ENCODE measurements around the gene ZCCHC8. TPM values are rescaled to one million over a fixed set of nuclear protein-coding genes. Genes with fewer than 3 reads are reported as not detected.
"Not testable (repeated sequence)": the region's sequence is repeated elsewhere in the genome, so short reads cannot be mapped to it uniquely, and the experiment has no call there.

ZCCHC8 gene
- total RNA-seq, 1 experiment from 2014 or later = 40.4 TPM

GRCh38 chr12:122515275-122515674 lies 14.5 kb upstream of the ZCCHC8 start:
- no TSS peak for BruUV-seq (replicated peaks)
- H3K27me3 ChIP-seq (replicated peaks; ENCODE audit: insufficient read depth, low read depth, low read length, poor library complexity) = no peaks in the 10 kb centered on the region
- no peaks in the 10 kb centered on the region for H3K9me3 ChIP-seq (ENCODE audit: low read depth, low read length, poor library complexity, severe bottlenecking)
- DNase-seq (ENCODE audit: low spot score) = no peak
- ChIA-PET CTCF (no interaction called here), POLR2A (ENCODE audit: low non-redundant PET) (no interaction called here)
- H3K4me3 ChIP-seq (ENCODE audit: low read depth, low read length, poor library complexity, severe bottlenecking) = no peak overlapping the region
- TF ChIP-seq EZH2 (IDR thresholded peaks at IDR 0.05; ENCODE audit: borderline replicate concordance, low read depth, low read length, poor library complexity, severe bottlenecking) (no peak), CTCF (conservative IDR thresholded peaks at IDR 0.05; ENCODE audit: low read depth, low read length) (no peak)
- peaks cover 99% of the 10 kb centered on the region for H3K36me3 ChIP-seq (ENCODE audit: insufficient read depth, low read length, poor library complexity, severe bottlenecking)
- no peak overlapping the region for H3K27ac ChIP-seq (ENCODE audit: low read depth, low read length, poor library complexity, severe bottlenecking)
- intact Hi-C loops (cut with micrococcal nuclease; ENCODE audit: unreplicated experiment) = no loop called here
- H3K4me1 ChIP-seq (ENCODE audit: insufficient read depth, low read length, poor library complexity, severe bottlenecking) = no peaks in the 10 kb centered on the region

DNA sequence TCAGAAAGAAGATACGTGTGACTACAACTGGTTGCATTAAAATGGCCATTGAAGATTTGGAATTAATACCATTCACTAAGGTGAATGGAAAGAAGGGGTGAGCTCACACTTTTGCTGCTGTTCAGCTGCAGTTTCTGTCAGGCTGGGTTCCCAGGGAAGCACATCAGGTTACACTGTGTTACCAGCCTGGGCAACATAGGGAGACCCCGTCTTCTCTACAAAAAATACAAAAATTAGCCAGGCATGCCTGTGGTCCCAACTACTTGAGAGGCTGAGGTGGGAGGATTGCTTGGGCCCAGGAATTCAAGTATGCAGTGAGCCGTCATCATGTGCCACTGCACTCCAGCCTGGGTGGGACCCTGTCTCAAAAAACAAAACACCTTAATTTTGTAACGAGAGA lies 12.9 kb upstream of the ZCCHC8 start:
- intact Hi-C loops (cut with micrococcal nuclease; ENCODE audit: unreplicated experiment) = no loop called here
- BruUV-seq (replicated peaks) = no TSS peak
- H3K27ac ChIP-seq (ENCODE audit: low read depth, low read length, poor library complexity, severe bottlenecking) = no peak overlapping the region
- POLR2A ChIA-PET (ENCODE audit: low non-redundant PET) = interaction anchor here (0.9 kb wide), 1 partner anchor 13 kb away, joined by 5 read pairs; the partner anchor contains the start of gene ZCCHC8
- no peak overlapping the region for H3K4me3 ChIP-seq (ENCODE audit: low read depth, low read length, poor library complexity, severe bottlenecking)
- no peaks in the 10 kb centered on the region for H3K27me3 ChIP-seq (replicated peaks; ENCODE audit: insufficient read depth, low read depth, low read length, poor library complexity)
- TF ChIP-seq CTCF (conservative IDR thresholded peaks at IDR 0.05; ENCODE audit: low read depth, low read length) (no peak), EZH2 (IDR thresholded peaks at IDR 0.05; ENCODE audit: borderline replicate concordance, low read depth, low read length, poor library complexity, severe bottlenecking) (no peak)
- H3K9me3 ChIP-seq (ENCODE audit: low read depth, low read length, poor library complexity, severe bottlenecking) = no peaks in the 10 kb centered on the region
- no peaks in the 10 kb centered on the region for H3K4me1 ChIP-seq (ENCODE audit: insufficient read depth, low read length, poor library complexity, severe bottlenecking)
- no peak for DNase-seq (ENCODE audit: low spot score)
- CTCF ChIA-PET = no interaction called here
- peaks cover 99% of the 10 kb centered on the region for H3K36me3 ChIP-seq (ENCODE audit: insufficient read depth, low read length, poor library complexity, severe bottlenecking)

DNA sequence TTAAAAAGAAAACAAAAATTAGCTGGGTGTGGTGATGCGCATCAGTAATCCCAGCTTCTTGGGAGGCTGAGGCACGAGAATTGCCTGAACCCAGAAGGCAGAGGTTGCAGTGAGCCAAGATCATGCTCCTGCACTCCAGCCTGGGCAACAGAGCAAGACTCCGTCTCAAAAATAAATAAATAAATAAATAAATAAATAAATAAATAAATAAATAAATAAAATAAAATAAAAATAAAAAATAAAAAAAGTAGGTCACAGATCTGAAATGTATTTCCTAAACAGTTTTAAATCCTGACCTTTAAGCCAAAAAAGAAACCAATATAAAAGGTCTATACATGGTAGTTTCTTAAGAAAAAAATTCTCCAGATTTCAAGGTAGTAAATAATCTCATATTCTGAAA lies 12.3 kb upstream of the ZCCHC8 start:
- peaks cover 99% of the 10 kb centered on the region for H3K36me3 ChIP-seq (ENCODE audit: insufficient read depth, low read length, poor library complexity, severe bottlenecking)
- POLR2A ChIA-PET (ENCODE audit: low non-redundant PET) = interaction anchor here (0.6 to 0.9 kb wide), 2 partner anchors 12 to 14 kb away, joined by 3 to 5 read pairs; partner anchors contain the start of genes RSRC2 and ZCCHC8
- H3K9me3 ChIP-seq (ENCODE audit: low read depth, low read length, poor library complexity, severe bottlenecking); H3K27ac ChIP-seq (ENCODE audit: low read depth, low read length, poor library complexity, severe bottlenecking); intact Hi-C loops (cut with micrococcal nuclease; ENCODE audit: unreplicated experiment); CTCF ChIA-PET; H3K4me3 ChIP-seq (ENCODE audit: low read depth, low read length, poor library complexity, severe bottlenecking); H3K27me3 ChIP-seq (replicated peaks; ENCODE audit: insufficient read depth, low read depth, low read length, poor library complexity); DNase-seq (ENCODE audit: low spot score); BruUV-seq (replicated peaks); H3K4me1 ChIP-seq (ENCODE audit: insufficient read depth, low read length, poor library complexity, severe bottlenecking): not testable (repeated sequence)

GRCh38 chr12:122508163-122508562 lies 7.4 kb upstream of the ZCCHC8 start:
- Histone ChIP-seq H3K9me3 (ENCODE audit: low read depth, low read length, poor library complexity, severe bottlenecking) (no peaks in the 10 kb centered on the region), H3K36me3 (ENCODE audit: insufficient read depth, low read length, poor library complexity, severe bottlenecking) (peaks cover 100% of the 10 kb centered on the region), H3K4me3 (ENCODE audit: low read depth, low read length, poor library complexity, severe bottlenecking) (no peak overlapping the region), H3K27ac (ENCODE audit: low read depth, low read length, poor library complexity, severe bottlenecking) (no peak overlapping the region), H3K4me1 (ENCODE audit: insufficient read depth, low read length, poor library complexity, severe bottlenecking) (no peaks in the 10 kb centered on the region), H3K27me3 (replicated peaks; ENCODE audit: insufficient read depth, low read depth, low read length, poor library complexity) (no peaks in the 10 kb centered on the region)
- ChIA-PET CTCF (no interaction called here), POLR2A (ENCODE audit: low non-redundant PET) (no interaction called here)
- intact Hi-C loops (cut with micrococcal nuclease; ENCODE audit: unreplicated experiment) = no loop called here
- no peak for DNase-seq (ENCODE audit: low spot score)
- TF ChIP-seq EZH2 (IDR thresholded peaks at IDR 0.05; ENCODE audit: borderline replicate concordance, low read depth, low read length, poor library complexity, severe bottlenecking) = no peak
- TF ChIP-seq CTCF (conservative IDR thresholded peaks at IDR 0.05; ENCODE audit: low read depth, low read length) = no peak
- no TSS peak for BruUV-seq (replicated peaks)
